ENCODE measurements around the gene OTOA. TPM values are rescaled to one million over a fixed set of nuclear protein-coding genes. Genes with fewer than 3 reads are reported as not detected.
A peak's percentile ranks its signal among the peaks of the same experiment; 100 is the strongest.

The OTOA gene
- polyA plus RNA-seq, 3 donors = 0.11 to 0.23 (median 0.21) TPM

- peak overlapping the region in 2 of 3 experiments; percentile 22 to 55 for H3K4me3 ChIP-seq (replicated peaks in 1 of 3; ENCODE audit: low read depth in 2 of 3, low read length in 3 of 3)
- peak; percentile 94 for TF ChIP-seq CTCF (IDR thresholded peaks at IDR 0.05)
- peaks cover 78% of the 10 kb centered on the region for H3K4me1 Mint-ChIP-seq
These were observed 6.7 kb upstream of the OTOA start for GRCh38 chr16:21656795-21657768.

GRCh38 chr16:21659124-21659523 lies 4.6 kb upstream of the OTOA start:
- Histone ChIP-seq H3K9ac (ENCODE audit: insufficient read depth, low read length, poor library complexity, severe bottlenecking) (no peak overlapping the region), H3K4me2 (replicated peaks; ENCODE audit: extremely low read depth, low read length, poor library complexity, severe bottlenecking) (peak overlapping the region; percentile 23), H3K27me3 (ENCODE audit: control insufficient read depth in 2 of 2, insufficient read depth in 2 of 2, low read length in 2 of 2) (peaks cover 0 to 4% of the 10 kb centered on the region in 2 donors), H3K4me3 (replicated peaks in 1 of 3; ENCODE audit: low read depth in 2 of 3, low read length in 3 of 3) (peak overlapping the region in 1 of 3 experiments; percentile 24), H3K9me3 (replicated peaks in 1 of 2; ENCODE audit: control insufficient read depth in 1 of 2, insufficient read depth in 1 of 2, low read length in 2 of 2) (no peaks in the 10 kb centered on the region), H3K79me2 (ENCODE audit: insufficient read depth, low read length) (peaks cover 42% of the 10 kb centered on the region), H3K27ac (ENCODE audit: low read depth in 1 of 2, low read length in 2 of 2) (peak overlapping the region; percentile 77 to 81), H3K36me3 (replicated peaks in 1 of 2; ENCODE audit: control insufficient read depth in 1 of 2, insufficient read depth in 2 of 2, low read length in 2 of 2) (peaks cover 6 to 19% of the 10 kb centered on the region in 2 donors), H2AFZ (ENCODE audit: insufficient read depth, low read depth, low read length, poor library complexity, severe bottlenecking) (no peak overlapping the region), H4K20me1 (ENCODE audit: insufficient read depth, low read length) (peaks cover 8% of the 10 kb centered on the region), H3K4me1 (ENCODE audit: control insufficient read depth in 1 of 2, insufficient read depth in 2 of 2, low read length in 2 of 2) (peaks cover 60 to 67% of the 10 kb centered on the region in 2 donors)
- Mint-ChIP-seq H3K9me3 (peaks cover 0 to 3% (median 0%) of the 10 kb centered on the region in 7 donors), H3K4me1 (peaks cover 63% of the 10 kb centered on the region), H3K27ac (peak overlapping the region; percentile 87 to 97 (median 95)), H3K36me3 (peaks cover 24 to 28% of the 10 kb centered on the region in 2 donors), H3K4me3 (peak overlapping the region; percentile 38 to 46), H3K27me3 (ENCODE audit: low read depth in 3 of 3) (peaks cover 3 to 14% (median 12%) of the 10 kb centered on the region in 3 donors)
- intact Hi-C loops (cut with micrococcal nuclease) = loop anchor here (5.0 to 10.0 kb wide), 3 partner anchors 48 to 636 kb away; partner anchors contain the start of genes POLR3E (in 2 of the 2) and UQCRC2 (in 1 of the 2)
- 43% methylated on average over 3 of the region's 4 CpGs for WGBS (ENCODE audit: insufficient coverage)
- DNase-seq = peak; percentile 49 to 50 (median 49)
- TF ChIP-seq CTCF (IDR thresholded peaks at IDR 0.05) = no peak

More at GRCh38 chr16:21656795-21657768, 6.7 kb upstream of the OTOA start:
- 0% methylated on average over 1 of the region's 4 CpGs for WGBS (ENCODE audit: insufficient coverage)
- peaks cover 0 to 5% (median under 1%) of the 10 kb centered on the region in 3 donors for H3K27me3 Mint-ChIP-seq (ENCODE audit: low read depth in 3 of 3)
- Histone ChIP-seq H3K9me3 (replicated peaks in 1 of 2; ENCODE audit: control insufficient read depth in 1 of 2, insufficient read depth in 1 of 2, low read length in 2 of 2) (no peaks in the 10 kb centered on the region), H4K20me1 (ENCODE audit: insufficient read depth, low read length) (peaks cover 8% of the 10 kb centered on the region), H3K36me3 (replicated peaks in 1 of 2; ENCODE audit: control insufficient read depth in 1 of 2, insufficient read depth in 2 of 2, low read length in 2 of 2) (peaks cover 6 to 19% of the 10 kb centered on the region in 2 donors), H3K27ac (ENCODE audit: low read depth in 1 of 2, low read length in 2 of 2) (peak overlapping the region; percentile 36 to 77), H3K79me2 (ENCODE audit: insufficient read depth, low read length) (peaks cover 58% of the 10 kb centered on the region), H3K9ac (ENCODE audit: insufficient read depth, low read length, poor library complexity, severe bottlenecking) (no peak overlapping the region), H3K4me2 (replicated peaks; ENCODE audit: extremely low read depth, low read length, poor library complexity, severe bottlenecking) (peak overlapping the region; percentile 62), H2AFZ (ENCODE audit: insufficient read depth, low read depth, low read length, poor library complexity, severe bottlenecking) (no peak overlapping the region), H3K4me1 (ENCODE audit: control insufficient read depth in 1 of 2, insufficient read depth in 2 of 2, low read length in 2 of 2) (peaks cover 71 to 75% of the 10 kb centered on the region in 2 donors), H3K27me3 (ENCODE audit: control insufficient read depth in 2 of 2, insufficient read depth in 2 of 2, low read length in 2 of 2) (no peaks in the 10 kb centered on the region)
- peak overlapping the region; percentile 47 to 69 for H3K4me3 Mint-ChIP-seq
- H3K9me3 Mint-ChIP-seq = peaks cover 0 to 3% (median 0%) of the 10 kb centered on the region in 7 donors
- intact Hi-C loops (cut with micrococcal nuclease) = loop anchor here (5.0 to 10.0 kb wide), 3 partner anchors 50 to 638 kb away; partner anchors contain the start of genes POLR3E (in 2 of the 2) and UQCRC2 (in 1 of the 2)
- peaks cover 25 to 33% of the 10 kb centered on the region in 2 donors for H3K36me3 Mint-ChIP-seq
- peak overlapping the region; percentile 87 to 97 (median 94) for H3K27ac Mint-ChIP-seq
- DNase-seq = peak; percentile 50 to 69 (median 64)
